H1 (cell line): Measurements from ENCODE around the gene DPYSL4. TPM values are rescaled to one million over a fixed set of nuclear protein-coding genes. Genes with fewer than 3 reads are reported as not detected.

ENCODE experiments used
- CTCF ChIA-PET: fragments of 300-600 bp; sonication (Branson Sonifier 250); formaldehyde crosslinking; loops from one replicate; lab custom pipeline; 2021; ENCODE audit not compliant: partially characterized antibody; lab: Charles Lee
- POLR2A ChIA-PET: fragments of 300-600 bp; sonication (Branson Sonifier 250); formaldehyde crosslinking; loops from one replicate; lab custom pipeline; 2021; ENCODE audit warnings: inconsistent platforms; ENCODE audit not compliant: partially characterized antibody; lab: Charles Lee
- DNase-seq, 2 experiments: peaks; one replicate each; pipeline versions ENCODE4 v3.0.0 to v3.0.0-alpha.2; 2010 to 2022; ENCODE audit warnings: low spot score in 2 of 2, low read depth in 1 of 2, mixed read lengths in 1 of 2
- FAIRE-seq: peaks from 2 replicates; lab custom pipeline; 2011; peaks lifted over from hg19 to GRCh38; lab: Jason Lieb, UNC
- H2AFZ ChIP-seq: 2 replicates; pipeline ENCODE4 v1.8.1; 2012; ENCODE audit warnings: low read length, inconsistent platforms
- H2AK5ac ChIP-seq: 2 replicates; pipeline ENCODE4 v1.6.1; 2013; ENCODE audit warnings: low read depth, low read length
- H2BK120ac ChIP-seq: replicated peaks from 2 replicates; pipeline ENCODE3; 2013; ENCODE audit warnings: low read depth, low read length, inconsistent platforms
- H2BK12ac ChIP-seq: 2 replicates; pipeline ENCODE4 v1.6.1; 2013; ENCODE audit warnings: low read depth, low read length
- H2BK15ac ChIP-seq: 2 replicates; pipeline ENCODE4 v1.6.1; 2013; ENCODE audit warnings: low read length
- H2BK20ac ChIP-seq: 2 replicates; pipeline ENCODE4 v1.6.1; 2013; ENCODE audit warnings: low read length
- H2BK5ac ChIP-seq: 2 replicates; pipeline ENCODE4 v1.6.1; 2013; ENCODE audit warnings: low read depth, low read length
- H3K14ac ChIP-seq: 2 replicates; pipeline ENCODE4 v1.6.1; 2013; ENCODE audit warnings: inconsistent platforms; ENCODE audit not compliant: insufficient read length
- H3K18ac ChIP-seq: 2 replicates; pipeline ENCODE4 v1.6.1; 2013; ENCODE audit warnings: low read length; ENCODE audit errors: extremely low read depth
- H3K23ac ChIP-seq: 2 replicates; pipeline ENCODE4 v1.6.1; 2013; ENCODE audit warnings: inconsistent platforms; ENCODE audit not compliant: insufficient read length
- H3K23me2 ChIP-seq: 2 replicates; pipeline ENCODE4 v1.6.1; 2013; ENCODE audit warnings: low read depth, low read length
- H3K27ac ChIP-seq: 2 replicates; pipeline ENCODE4 v1.6.1; 2011; ENCODE audit warnings: low read depth, low read length, inconsistent platforms
- H3K27me3 ChIP-seq, 4 experiments: replicated peaks in 1 of 4; 1 replicate in 1 of 4; 2 replicates in 3 of 4; pipeline versions ENCODE4 v1.6.1 to v1.8.1; 2011 to 2013; ENCODE audit warnings: low read length in 3 of 4, mild to moderate bottlenecking in 3 of 4, inconsistent platforms in 2 of 4, mixed read lengths in 2 of 4, moderate library complexity in 1 of 4; ENCODE audit not compliant: control insufficient read depth in 3 of 4, insufficient read depth in 3 of 4; ENCODE audit errors: extremely low read depth in 1 of 4
- H3K36me3 ChIP-seq, 4 experiments: 2 replicates each; pipeline versions ENCODE4 v1.6.1 to v1.8.1; 2011 to 2013; ENCODE audit warnings: mild to moderate bottlenecking in 4 of 4, low read length in 3 of 4, moderate library complexity in 2 of 4, control low read depth in 1 of 4, inconsistent platforms in 1 of 4; ENCODE audit not compliant: insufficient read depth in 4 of 4, control insufficient read depth in 2 of 4
- H3K4ac ChIP-seq: replicated peaks from 2 replicates; pipeline ENCODE3; 2013; ENCODE audit warnings: low read length, low read depth, mixed read lengths, inconsistent platforms; ENCODE audit not compliant: insufficient read length
- H3K4me1 ChIP-seq, 4 experiments: replicated peaks in 1 of 4; 1 replicate in 1 of 4; 2 replicates in 3 of 4; pipeline versions ENCODE4 v1.6.1 to v1.8.1; 2011 to 2013; ENCODE audit warnings: low read length in 3 of 4, inconsistent platforms in 2 of 4, mixed read lengths in 1 of 4; ENCODE audit not compliant: insufficient read depth in 4 of 4, control insufficient read depth in 3 of 4
- H3K4me2 ChIP-seq, 2 experiments: 2 replicates each; pipeline versions ENCODE4 v1.6.1 to v1.8.1; 2011 to 2013; ENCODE audit warnings: low read depth in 2 of 2, low read length in 2 of 2, control low read depth in 1 of 2, inconsistent platforms in 1 of 2, mild to moderate bottlenecking in 1 of 2; ENCODE audit not compliant: insufficient read depth in 1 of 2
- H3K4me3 ChIP-seq, 4 experiments: fragments of 200-600, 300-600 bp in 1 of 4; sonication (generic), shearing (Covaris generic), sonication (Bioruptor Twin) in 1 of 4; 2 replicates each; pipeline versions ENCODE4 v1.5.1 to v1.8.1; 2011 to 2016; ENCODE audit warnings: low read length in 4 of 4, low read depth in 3 of 4, control low read depth in 2 of 4, inconsistent platforms in 2 of 4, mild to moderate bottlenecking in 2 of 4, mixed read lengths in 1 of 4, moderate library complexity in 1 of 4; ENCODE audit not compliant: insufficient read depth in 2 of 4; ENCODE audit errors: extremely low read depth in 1 of 4
- H3K56ac ChIP-seq: replicated peaks from 2 replicates; pipeline ENCODE3; 2013; ENCODE audit warnings: low read depth, mild to moderate bottlenecking, mixed read lengths, low read length, inconsistent platforms; ENCODE audit not compliant: insufficient read length
- H3K79me1 ChIP-seq: 2 replicates; pipeline ENCODE4 v1.6.1; 2013; ENCODE audit warnings: low read depth, low read length, control low read depth
- H3K79me2 ChIP-seq, 2 experiments: 2 replicates each; pipeline versions ENCODE4 v1.6.1 to v1.8.1; 2012 to 2013; ENCODE audit warnings: low read length in 2 of 2, mild to moderate bottlenecking in 2 of 2, inconsistent platforms in 1 of 2; ENCODE audit not compliant: insufficient read depth in 2 of 2, control insufficient read depth in 1 of 2
- H3K9ac ChIP-seq, 4 experiments: replicated peaks in 1 of 4; 1 replicate in 1 of 4; 2 replicates in 3 of 4; pipeline versions ENCODE4 v1.6.1 to v1.8.1; 2011 to 2013; ENCODE audit warnings: low read depth in 3 of 4, low read length in 3 of 4, control low read depth in 2 of 4, mild to moderate bottlenecking in 2 of 4, moderate library complexity in 2 of 4, inconsistent platforms in 1 of 4; ENCODE audit errors: extremely low read depth in 1 of 4
- H3K9me3 ChIP-seq, 2 experiments: 2 replicates each; pipeline versions ENCODE4 v1.6.1 to v1.8.1; 2012 to 2013; ENCODE audit warnings: mild to moderate bottlenecking in 2 of 2, moderate library complexity in 2 of 2, control low read depth in 1 of 2, inconsistent platforms in 1 of 2, low read depth in 1 of 2, low read length in 1 of 2, mixed read lengths in 1 of 2; ENCODE audit not compliant: insufficient read depth in 2 of 2
- H4K20me1 ChIP-seq, 2 experiments: replicated peaks in 1 of 2; 2 replicates each; pipeline versions ENCODE3 to v1.8.1; 2011 to 2013; ENCODE audit warnings: inconsistent platforms in 2 of 2, low read length in 2 of 2, mild to moderate bottlenecking in 1 of 2; ENCODE audit not compliant: insufficient read depth in 2 of 2, control insufficient read depth in 1 of 2
- H4K5ac ChIP-seq: 2 replicates; pipeline ENCODE4 v1.6.1; 2013; ENCODE audit warnings: low read length, low read depth, mixed read lengths, inconsistent platforms; ENCODE audit not compliant: insufficient read length
- H4K8ac ChIP-seq: 2 replicates; pipeline ENCODE4 v1.8.0; 2013; ENCODE audit warnings: mild to moderate bottlenecking, moderate library complexity, low read length, inconsistent platforms; ENCODE audit not compliant: insufficient read depth; ENCODE audit errors: extremely low read depth
- H4K91ac ChIP-seq: replicated peaks from 2 replicates; pipeline ENCODE3; 2013; ENCODE audit warnings: low read length, mixed read lengths, inconsistent platforms; ENCODE audit not compliant: insufficient read length
- CREB1 ChIP-seq: IDR thresholded peaks from 2 replicates; pipeline ENCODE4 v1.6.1; 2012; ENCODE audit warnings: inconsistent platforms
- WGBS, 2 experiments: shearing (Covaris generic) in 1 of 2; methylation state at CpG; one replicate each; pipeline versions ENCODE4 v1.1.6 to v1.1.7; 2013 to 2015; ENCODE audit warnings: low lambda C conversion rate in 2 of 2, mixed read lengths in 2 of 2, inconsistent platforms in 1 of 2, low coverage in 1 of 2, missing lambda C conversion rate in 1 of 2; ENCODE audit not compliant: insufficient replicate concordance in 2 of 2, insufficient coverage in 1 of 2, insufficient read length in 1 of 2; ENCODE audit errors: extremely low coverage in 1 of 2, missing lambda C conversion rate in 1 of 2; 5-methylcytosine and 5-hydroxymethylcytosine counted together
- polyA plus RNA-seq, 7 experiments: library from polyadenylated mRNA; depleted of rRNA in 3 of 7; stranded (reverse) in 5 of 7; unstranded in 2 of 7; fragments of >200 nt in 5 of 7; fragments of 200-250 nt in 2 of 7; gene quantifications; 1 replicate in 5 of 7; 2 replicates in 1 of 7; 4 replicates in 1 of 7; pipeline versions ENCODE4 v1.2.1 to v1.2.3, GENCODE V29; 2011 to 2013; ENCODE audit warnings: missing spikeins in 2 of 7, mixed read lengths in 2 of 7
- total RNA-seq: library from RNA; stranded (reverse); fragmentation: NEBNext Ultra II Directional; extraction: Animal tissue kit (Norgen Biotek cat#: 25700); gene quantifications from 2 replicates; pipeline ENCODE4 v1.2.1, GENCODE V29; 2021

The DPYSL4 gene
- total and polyA plus RNA-seq, 2 of the 8 experiments (the other 6 are each of a cell fraction or from before 2014, with no cell fraction given), result 12.9 to 15.2 TPM

DNA sequence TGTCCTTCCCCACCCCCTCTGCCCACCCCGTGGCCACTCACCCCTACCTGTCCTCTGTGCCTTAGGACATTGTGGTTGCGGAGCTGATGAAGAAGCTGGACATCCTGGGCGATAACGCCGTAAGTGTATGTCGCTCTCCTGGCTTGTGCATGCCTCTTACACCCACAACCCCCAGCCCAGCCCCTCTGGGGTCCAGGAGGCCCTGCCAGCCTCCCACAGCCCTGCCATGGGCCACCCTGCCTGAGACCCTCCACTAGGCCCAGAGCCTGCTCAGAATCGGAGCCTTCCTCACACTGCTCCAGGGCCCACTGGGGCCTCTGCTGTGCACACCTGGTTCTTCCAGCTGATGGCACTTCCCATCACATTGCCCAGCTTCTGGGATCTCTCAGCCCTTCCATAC, 36.8 kb upstream of the DPYSL4 start:
- Histone ChIP-seq H2AFZ (no peak overlapping the region), H2BK20ac (no peak overlapping the region), H3K56ac (no peak overlapping the region), H3K4me2 (no peak overlapping the region), H3K27ac (no peak overlapping the region), H3K4me1 (no peaks in the 10 kb centered on the region; a peak in 1 of 7 replicates), H2BK120ac (no peak overlapping the region), H4K20me1 (peaks cover 0 to 3% of the 10 kb centered on the region in 2 experiments), H3K36me3 (no peaks in the 10 kb centered on the region; a peak in 1 of 8 replicates), H3K27me3 (no peaks in the 10 kb centered on the region), H3K23ac (no peak overlapping the region), H3K79me2 (no peaks in the 10 kb centered on the region), H3K79me1 (no peaks in the 10 kb centered on the region; the same call in 1 of the 2 replicates), H3K4me3 (no peak overlapping the region), H2AK5ac (no peak overlapping the region), H2BK15ac (no peak overlapping the region), H3K4ac (no peak overlapping the region), H3K18ac (no peak overlapping the region), H2BK5ac (no peak overlapping the region), H3K14ac (no peak overlapping the region), H4K91ac (no peak overlapping the region), H4K5ac (no peak overlapping the region), H2BK12ac (no peak overlapping the region), H4K8ac (no peak overlapping the region), H3K9me3 (no peaks in the 10 kb centered on the region; a peak in 1 of 4 replicates), H3K23me2 (peaks cover 13% of the 10 kb centered on the region), H3K9ac (no peak overlapping the region)
- FAIRE-seq (no peak), DNase-seq (no peak)
- ChIA-PET POLR2A (no interaction called here), CTCF (no interaction called here)
- TF ChIP-seq CREB1, result no peak
- WGBS, 2 experiments, result 83% methylated on average over 5 of the region's 7 CpGs; no CpG with 5 or more reads in 1 of the 2 experiments
